GM23338 (cell line): ENCODE results near the gene FRMD4A. TPM values are rescaled to one million over a fixed set of nuclear protein-coding genes. Genes with fewer than 3 reads are reported as not detected.

Experiments
- ATAC-seq: fragments of 200-7000 bp; cut with Tn5 transposase; 3 replicates; pipeline ENCODE4 v1.9.1; 2020
- DNase-seq: peaks from one replicate; pipeline ENCODE4 v3.0.0-alpha.2; 2015; ENCODE audit warnings: low spot score
- H2AFZ ChIP-seq: fragments of 200-600 bp; sonication (generic); 2 replicates; pipeline ENCODE4 v1.8.0; 2016; ENCODE audit warnings: antibody characterized with exemption, mild to moderate bottlenecking, moderate library complexity
- H3F3A ChIP-seq: fragments of 200-600 bp; sonication (generic); replicated peaks from 2 replicates; pipeline ENCODE4 v1.8.0; 2017; ENCODE audit warnings: antibody characterized with exemption, mixed run types, low read depth
- H3K27ac ChIP-seq: fragments of 200-600 bp; sonication (generic); 2 replicates; pipeline ENCODE4 v1.6.1; 2016; ENCODE audit warnings: low read depth
- H3K27me3 ChIP-seq: fragments of 200-600 bp; sonication (generic); 2 replicates; pipeline ENCODE4 v1.8.0; 2016; ENCODE audit warnings: mild to moderate bottlenecking, mixed run types, moderate library complexity; ENCODE audit not compliant: insufficient read depth
- H3K36me3 ChIP-seq: fragments of 200-600 bp; sonication (generic); 2 replicates; pipeline ENCODE4 v1.8.0; 2016; ENCODE audit warnings: mild to moderate bottlenecking; ENCODE audit not compliant: insufficient read depth
- H3K4me1 ChIP-seq: fragments of 200-600 bp; sonication (generic); 2 replicates; pipeline ENCODE4 v1.8.0; 2016; ENCODE audit warnings: mild to moderate bottlenecking, moderate library complexity; ENCODE audit not compliant: insufficient read depth
- H3K4me2 ChIP-seq: fragments of 200-600 bp; sonication (generic); 2 replicates; pipeline ENCODE4 v1.7.1; 2017; ENCODE audit warnings: mixed run types
- H3K4me3 ChIP-seq: fragments of 200-600 bp; sonication (generic); 2 replicates; pipeline ENCODE4 v1.6.1; 2016; ENCODE audit warnings: mixed run types
- H3K79me2 ChIP-seq: fragments of 200-600 bp; sonication (generic); replicated peaks from 2 replicates; pipeline ENCODE4 v1.8.0; 2017; ENCODE audit warnings: mild to moderate bottlenecking; ENCODE audit not compliant: insufficient read depth
- H3K9me2 ChIP-seq: fragments of 200-600 bp; sonication (generic); 2 replicates; pipeline ENCODE4 v1.8.0; 2017; ENCODE audit not compliant: insufficient read depth
- H4K20me1 ChIP-seq: fragments of 200-600 bp; sonication (generic); replicated peaks from 2 replicates; pipeline ENCODE4 v1.8.0; 2017; ENCODE audit warnings: mild to moderate bottlenecking; ENCODE audit not compliant: insufficient read depth
- H3K27ac Mint-ChIP-seq: 2 replicates; pipeline ENCODE4 v1.8.0; 2020; ENCODE audit warnings: inconsistent platforms, mild to moderate bottlenecking, moderate library complexity, mixed read lengths
- H3K27me3 Mint-ChIP-seq: 3 replicates; pipeline ENCODE4 v1.8.0; 2022; ENCODE audit warnings: low read depth, mild to moderate bottlenecking, moderate library complexity, mixed read lengths, inconsistent platforms; ENCODE audit not compliant: insufficient read depth, poor library complexity
- H3K36me3 Mint-ChIP-seq: 3 replicates; pipeline ENCODE4 v1.8.0; 2021; ENCODE audit warnings: low read depth, mild to moderate bottlenecking, inconsistent platforms, moderate library complexity, mixed read lengths
- H3K4me1 Mint-ChIP-seq: 3 replicates; pipeline ENCODE4 v1.8.0; 2020; ENCODE audit warnings: mild to moderate bottlenecking, inconsistent platforms, mixed read lengths
- H3K4me3 Mint-ChIP-seq: 3 replicates; pipeline ENCODE4 v1.8.0; 2021; ENCODE audit warnings: moderate library complexity, mild to moderate bottlenecking, inconsistent platforms, mixed read lengths
- H3K9me3 Mint-ChIP-seq: 3 replicates; pipeline ENCODE4 v1.8.0; 2020; ENCODE audit warnings: moderate library complexity, mild to moderate bottlenecking, inconsistent platforms, mixed read lengths
- CREB1 ChIP-seq: fragments of 250-450 bp; sonication (Bioruptor Pico); IDR thresholded peaks from 2 replicates; pipeline ENCODE4 v1.5.0; 2020; ENCODE audit warnings: low read depth, mild to moderate bottlenecking, moderate library complexity
- EZH2 ChIP-seq: fragments of 200-600 bp; sonication (generic); IDR thresholded peaks from one replicate; pipeline ENCODE4 v1.8.0; 2017; ENCODE audit warnings: antibody characterized with exemption, mild to moderate bottlenecking, low read depth; ENCODE audit not compliant: unreplicated experiment
- EZH2phosphoT487 ChIP-seq: fragments of 200-600 bp; sonication (generic); IDR thresholded peaks from one replicate; pipeline ENCODE4 v1.8.1; 2018; ENCODE audit warnings: antibody characterized with exemption; ENCODE audit not compliant: unreplicated experiment
- NANOG ChIP-seq: IDR thresholded peaks from 2 replicates; pipeline ENCODE4 v1.6.1; 2016; ENCODE audit warnings: antibody characterized with exemption, borderline replicate concordance
- POLR2AphosphoS5 ChIP-seq: IDR thresholded peaks from 2 replicates; pipeline ENCODE4 v1.6.1; 2016; ENCODE audit warnings: antibody characterized with exemption, low read depth
- STAT1 ChIP-seq: IDR thresholded peaks from one replicate; pipeline ENCODE4 v1.6.1; 2016; ENCODE audit warnings: antibody characterized with exemption; ENCODE audit not compliant: unreplicated experiment
- ZNF114 ChIP-seq: fragments of 250-450 bp; sonication (Bioruptor Pico); IDR thresholded peaks from 2 replicates; pipeline ENCODE4 v1.5.0; 2020; ENCODE audit warnings: mild to moderate bottlenecking, moderate library complexity
- ZNF331 ChIP-seq: fragments of 250-450 bp; sonication (Bioruptor Pico); IDR thresholded peaks from 2 replicates; pipeline ENCODE4 v1.5.0; 2020; ENCODE audit warnings: low read depth, mild to moderate bottlenecking, moderate library complexity
- polyA plus RNA-seq: library from polyadenylated mRNA; unstranded; fragments of >200 nt; fragmentation: Nextera tagmentation; extraction: Ambion mirVana; gene quantifications from 2 replicates; pipeline ENCODE4 v1.2.1, GENCODE V29; 2016
- total RNA-seq: library from RNA; depleted of rRNA; stranded (reverse); fragments of >200 nt; shearing (Covaris generic); gene quantifications from 2 replicates; pipeline ENCODE4 v1.2.3, GENCODE V29; 2014
- TF ChIP-seq, protein P1 (sequence below): IDR thresholded peaks from 2 replicates; pipeline ENCODE4 v1.6.1; 2016; ENCODE audit warnings: antibody characterized with exemption
- TF ChIP-seq, protein P2 (sequence below): IDR thresholded peaks from one replicate; pipeline ENCODE4 v1.6.1; 2018; ENCODE audit warnings: antibody characterized with exemption; ENCODE audit not compliant: unreplicated experiment
- TF ChIP-seq, protein P3 (sequence below), 2 experiments: fragments of 200-600 bp in 1 of 2; sonication (generic) in 1 of 2; conservative IDR thresholded peaks; 2 replicates each; pipeline versions ENCODE4 v1.5.1 to v1.6.1; 2016 to 2017; ENCODE audit warnings: antibody characterized with exemption in 2 of 2, low read depth in 2 of 2, mild to moderate bottlenecking in 2 of 2, moderate library complexity in 1 of 2

Gene FRMD4A
- total and polyA plus RNA-seq, 2 experiments from 2014 or later = 14.0 to 20.1 TPM

DNA sequence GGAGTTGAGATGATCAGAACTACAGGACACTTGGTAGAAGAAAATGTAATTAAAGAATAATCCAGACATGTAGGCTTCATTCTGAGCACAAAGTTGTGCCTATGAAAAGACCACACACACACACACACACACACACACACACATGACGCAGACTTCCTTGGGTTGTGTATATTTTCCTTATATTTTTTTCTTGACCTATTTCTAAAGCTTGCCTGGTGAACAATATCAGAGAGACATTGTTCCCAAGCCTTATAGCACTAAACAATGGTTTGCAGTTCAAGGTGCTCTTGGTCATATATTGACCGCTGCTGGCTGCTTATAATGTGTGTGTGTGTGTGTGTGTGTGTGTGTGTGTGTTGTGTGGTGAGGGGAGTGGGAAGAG lies 541.3 kb downstream of the FRMD4A start:
- no peaks in the 10 kb centered on the region for H3K9me2 ChIP-seq
- TF ChIP-seq ZNF114 (CRISPR knock-in tag) (no peak), EZH2 (no peak), POLR2AphosphoS5 (no peak), STAT1 (no peak), EZH2phosphoT487 (no peak), CREB1 (CRISPR knock-in tag) (no peak), NANOG (no peak), ZNF331 (CRISPR knock-in tag) (no peak)
- TF ChIP-seq, protein P1, sequence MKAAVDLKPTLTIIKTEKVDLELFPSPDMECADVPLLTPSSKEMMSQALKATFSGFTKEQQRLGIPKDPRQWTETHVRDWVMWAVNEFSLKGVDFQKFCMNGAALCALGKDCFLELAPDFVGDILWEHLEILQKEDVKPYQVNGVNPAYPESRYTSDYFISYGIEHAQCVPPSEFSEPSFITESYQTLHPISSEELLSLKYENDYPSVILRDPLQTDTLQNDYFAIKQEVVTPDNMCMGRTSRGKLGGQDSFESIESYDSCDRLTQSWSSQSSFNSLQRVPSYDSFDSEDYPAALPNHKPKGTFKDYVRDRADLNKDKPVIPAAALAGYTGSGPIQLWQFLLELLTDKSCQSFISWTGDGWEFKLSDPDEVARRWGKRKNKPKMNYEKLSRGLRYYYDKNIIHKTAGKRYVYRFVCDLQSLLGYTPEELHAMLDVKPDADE = no peak
- TF ChIP-seq, protein P2, sequence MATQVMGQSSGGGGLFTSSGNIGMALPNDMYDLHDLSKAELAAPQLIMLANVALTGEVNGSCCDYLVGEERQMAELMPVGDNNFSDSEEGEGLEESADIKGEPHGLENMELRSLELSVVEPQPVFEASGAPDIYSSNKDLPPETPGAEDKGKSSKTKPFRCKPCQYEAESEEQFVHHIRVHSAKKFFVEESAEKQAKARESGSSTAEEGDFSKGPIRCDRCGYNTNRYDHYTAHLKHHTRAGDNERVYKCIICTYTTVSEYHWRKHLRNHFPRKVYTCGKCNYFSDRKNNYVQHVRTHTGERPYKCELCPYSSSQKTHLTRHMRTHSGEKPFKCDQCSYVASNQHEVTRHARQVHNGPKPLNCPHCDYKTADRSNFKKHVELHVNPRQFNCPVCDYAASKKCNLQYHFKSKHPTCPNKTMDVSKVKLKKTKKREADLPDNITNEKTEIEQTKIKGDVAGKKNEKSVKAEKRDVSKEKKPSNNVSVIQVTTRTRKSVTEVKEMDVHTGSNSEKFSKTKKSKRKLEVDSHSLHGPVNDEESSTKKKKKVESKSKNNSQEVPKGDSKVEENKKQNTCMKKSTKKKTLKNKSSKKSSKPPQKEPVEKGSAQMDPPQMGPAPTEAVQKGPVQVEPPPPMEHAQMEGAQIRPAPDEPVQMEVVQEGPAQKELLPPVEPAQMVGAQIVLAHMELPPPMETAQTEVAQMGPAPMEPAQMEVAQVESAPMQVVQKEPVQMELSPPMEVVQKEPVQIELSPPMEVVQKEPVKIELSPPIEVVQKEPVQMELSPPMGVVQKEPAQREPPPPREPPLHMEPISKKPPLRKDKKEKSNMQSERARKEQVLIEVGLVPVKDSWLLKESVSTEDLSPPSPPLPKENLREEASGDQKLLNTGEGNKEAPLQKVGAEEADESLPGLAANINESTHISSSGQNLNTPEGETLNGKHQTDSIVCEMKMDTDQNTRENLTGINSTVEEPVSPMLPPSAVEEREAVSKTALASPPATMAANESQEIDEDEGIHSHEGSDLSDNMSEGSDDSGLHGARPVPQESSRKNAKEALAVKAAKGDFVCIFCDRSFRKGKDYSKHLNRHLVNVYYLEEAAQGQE = no peak
- TF ChIP-seq, protein P3, sequence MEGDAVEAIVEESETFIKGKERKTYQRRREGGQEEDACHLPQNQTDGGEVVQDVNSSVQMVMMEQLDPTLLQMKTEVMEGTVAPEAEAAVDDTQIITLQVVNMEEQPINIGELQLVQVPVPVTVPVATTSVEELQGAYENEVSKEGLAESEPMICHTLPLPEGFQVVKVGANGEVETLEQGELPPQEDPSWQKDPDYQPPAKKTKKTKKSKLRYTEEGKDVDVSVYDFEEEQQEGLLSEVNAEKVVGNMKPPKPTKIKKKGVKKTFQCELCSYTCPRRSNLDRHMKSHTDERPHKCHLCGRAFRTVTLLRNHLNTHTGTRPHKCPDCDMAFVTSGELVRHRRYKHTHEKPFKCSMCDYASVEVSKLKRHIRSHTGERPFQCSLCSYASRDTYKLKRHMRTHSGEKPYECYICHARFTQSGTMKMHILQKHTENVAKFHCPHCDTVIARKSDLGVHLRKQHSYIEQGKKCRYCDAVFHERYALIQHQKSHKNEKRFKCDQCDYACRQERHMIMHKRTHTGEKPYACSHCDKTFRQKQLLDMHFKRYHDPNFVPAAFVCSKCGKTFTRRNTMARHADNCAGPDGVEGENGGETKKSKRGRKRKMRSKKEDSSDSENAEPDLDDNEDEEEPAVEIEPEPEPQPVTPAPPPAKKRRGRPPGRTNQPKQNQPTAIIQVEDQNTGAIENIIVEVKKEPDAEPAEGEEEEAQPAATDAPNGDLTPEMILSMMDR (conservative IDR thresholded peaks at IDR 0.05; ENCODE audit: low read depth in 2 of 2) = no peak
- no peak overlapping the region for H3K4me2 ChIP-seq
- no peaks in the 10 kb centered on the region; the same call in 1 of the 2 replicates for H3K36me3 ChIP-seq
- no peaks in the 10 kb centered on the region for H3K79me2 ChIP-seq
- H2AFZ ChIP-seq = no peak overlapping the region
- H3K27ac ChIP-seq = peak overlapping the region; percentile 73
- H3K4me3 ChIP-seq = no peak overlapping the region
- peaks cover 7% of the 10 kb centered on the region for H3K27me3 Mint-ChIP-seq
- H3K9me3 Mint-ChIP-seq = no peaks in the 10 kb centered on the region; the same call in 2 of the 3 replicates
- no peak overlapping the region for H3K27ac Mint-ChIP-seq
- ATAC-seq (no peak), DNase-seq (no peak)
- no peak overlapping the region for H3K4me3 Mint-ChIP-seq
- no peaks in the 10 kb centered on the region for H4K20me1 ChIP-seq
- H3F3A ChIP-seq = no peaks in the 10 kb centered on the region
- no peaks in the 10 kb centered on the region; the same call in 1 of the 2 replicates for H3K4me1 ChIP-seq
- H3K27me3 ChIP-seq = no peaks in the 10 kb centered on the region
- H3K36me3 Mint-ChIP-seq = peaks cover 5% of the 10 kb centered on the region; the same call in 2 of the 3 replicates
- peaks cover 15% of the 10 kb centered on the region for H3K4me1 Mint-ChIP-seq
